A673 (cell line): ENCODE data around the gene ZEB2.

Source experiments
- EZH2 ChIP-seq: fragments of 200-600 bp; sonication (generic); IDR thresholded peaks from 2 replicates; pipeline ENCODE4 v1.6.1; 2017; ENCODE audit warnings: borderline replicate concordance, low read depth, mild to moderate bottlenecking, mixed read lengths, antibody characterized with exemption, low read length; ENCODE audit not compliant: poor library complexity, severe bottlenecking
- TF ChIP-seq, protein P1 (sequence below): fragments of 300-800, 200-600 bp; sonication (generic); conservative IDR thresholded peaks from 2 replicates; pipeline ENCODE4 v1.5.1; 2017; ENCODE audit warnings: low read depth, mild to moderate bottlenecking, antibody characterized with exemption, low read length, moderate library complexity, mixed read lengths

DNA sequence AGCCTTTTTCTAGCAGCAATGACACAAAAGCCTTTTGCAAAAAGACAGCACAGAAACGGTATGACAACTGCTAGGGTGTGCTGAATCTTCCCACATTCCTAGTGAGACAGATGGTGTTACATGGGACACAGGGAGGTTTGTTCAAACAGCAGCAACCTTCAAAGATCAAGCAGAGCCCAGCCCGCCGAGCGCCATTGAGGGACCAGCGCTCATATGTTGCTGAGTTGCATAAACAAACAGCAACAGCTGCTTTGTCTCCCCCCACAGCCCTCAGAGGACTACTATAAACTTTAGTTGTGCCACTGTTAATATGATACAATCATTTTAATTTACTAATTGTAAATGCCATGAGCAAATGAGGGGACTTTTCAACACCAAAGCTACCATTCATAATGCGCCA, 117.7 kb downstream of the ZEB2 start:
- TF ChIP-seq, protein P1, sequence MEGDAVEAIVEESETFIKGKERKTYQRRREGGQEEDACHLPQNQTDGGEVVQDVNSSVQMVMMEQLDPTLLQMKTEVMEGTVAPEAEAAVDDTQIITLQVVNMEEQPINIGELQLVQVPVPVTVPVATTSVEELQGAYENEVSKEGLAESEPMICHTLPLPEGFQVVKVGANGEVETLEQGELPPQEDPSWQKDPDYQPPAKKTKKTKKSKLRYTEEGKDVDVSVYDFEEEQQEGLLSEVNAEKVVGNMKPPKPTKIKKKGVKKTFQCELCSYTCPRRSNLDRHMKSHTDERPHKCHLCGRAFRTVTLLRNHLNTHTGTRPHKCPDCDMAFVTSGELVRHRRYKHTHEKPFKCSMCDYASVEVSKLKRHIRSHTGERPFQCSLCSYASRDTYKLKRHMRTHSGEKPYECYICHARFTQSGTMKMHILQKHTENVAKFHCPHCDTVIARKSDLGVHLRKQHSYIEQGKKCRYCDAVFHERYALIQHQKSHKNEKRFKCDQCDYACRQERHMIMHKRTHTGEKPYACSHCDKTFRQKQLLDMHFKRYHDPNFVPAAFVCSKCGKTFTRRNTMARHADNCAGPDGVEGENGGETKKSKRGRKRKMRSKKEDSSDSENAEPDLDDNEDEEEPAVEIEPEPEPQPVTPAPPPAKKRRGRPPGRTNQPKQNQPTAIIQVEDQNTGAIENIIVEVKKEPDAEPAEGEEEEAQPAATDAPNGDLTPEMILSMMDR: no peak
- TF ChIP-seq EZH2: no peak
